SJSA1 (cell line): ENCODE results near the gene KMO. TPM values are rescaled to one million over a fixed set of nuclear protein-coding genes. Genes with fewer than 3 reads are reported as not detected.

Experiments used
- DNase-seq, 2 experiments: peaks; one replicate each; pipeline ENCODE4 v3.0.0-alpha.2; 2015 to 2020; ENCODE audit warnings: low spot score in 2 of 2, low read depth in 1 of 2
- H3K27ac ChIP-seq: fragments of 250-450 bp; sonication (Bioruptor Pico); 2 replicates; pipeline ENCODE4 v1.5.1; 2020; ENCODE audit warnings: mild to moderate bottlenecking, moderate library complexity
- H3K27me3 ChIP-seq: fragments of 250-450 bp; sonication (Bioruptor Pico); replicated peaks from 2 replicates; pipeline ENCODE4 v1.5.1; 2020; ENCODE audit warnings: mild to moderate bottlenecking, moderate library complexity
- H3K36me3 ChIP-seq: fragments of 250-450 bp; sonication (Bioruptor Pico); 2 replicates; pipeline ENCODE4 v1.5.1; 2020; ENCODE audit warnings: mild to moderate bottlenecking
- H3K4me1 ChIP-seq: fragments of 250-450 bp; sonication (Bioruptor Pico); replicated peaks from 2 replicates; pipeline ENCODE4 v1.6.1; 2021; ENCODE audit warnings: mild to moderate bottlenecking
- H3K4me3 ChIP-seq: fragments of 250-450 bp; sonication (Bioruptor Pico); 2 replicates; pipeline ENCODE4 v1.5.1; 2020; ENCODE audit warnings: mild to moderate bottlenecking
- H3K9me3 ChIP-seq: fragments of 250-450 bp; sonication (Bioruptor Pico); replicated peaks from 2 replicates; pipeline ENCODE4 v1.5.1; 2020; ENCODE audit warnings: mild to moderate bottlenecking
- total RNA-seq: library from RNA; depleted of rRNA; stranded (reverse); fragments of >200 nt; shearing (Covaris generic); gene quantifications from 2 replicates; pipeline ENCODE4 v1.2.3, GENCODE V29; 2014

KMO gene
- total RNA-seq, 1 experiment from 2014 or later: 0.08 TPM

DNA sequence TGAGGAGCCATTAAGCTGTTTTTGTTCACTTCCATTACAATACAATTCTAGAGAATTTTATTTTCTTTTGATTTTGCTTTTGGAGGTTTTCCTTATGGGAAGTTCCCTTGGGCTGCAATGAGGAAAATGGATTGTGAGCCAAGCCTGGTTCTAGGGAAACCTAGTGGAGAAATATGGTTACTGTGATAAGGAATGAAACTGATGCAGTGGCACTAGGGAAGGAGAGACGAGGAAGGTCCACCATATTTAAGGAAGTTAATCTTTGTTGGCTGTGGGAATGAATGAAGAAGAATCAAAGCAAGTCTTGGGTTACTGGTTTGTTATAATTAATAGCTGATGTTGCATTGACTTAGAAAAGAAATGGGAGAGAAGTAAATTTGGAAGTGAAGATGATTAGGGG is 79.6 kb downstream of the KMO start:
- Histone ChIP-seq H3K27me3 (no peaks in the 10 kb centered on the region), H3K4me1 (peaks cover 65% of the 10 kb centered on the region), H3K4me3 (no peak overlapping the region), H3K9me3 (no peaks in the 10 kb centered on the region), H3K36me3 (peaks cover 15% of the 10 kb centered on the region), H3K27ac (peak overlapping the region; percentile 71)
- no peak for DNase-seq

DNA sequence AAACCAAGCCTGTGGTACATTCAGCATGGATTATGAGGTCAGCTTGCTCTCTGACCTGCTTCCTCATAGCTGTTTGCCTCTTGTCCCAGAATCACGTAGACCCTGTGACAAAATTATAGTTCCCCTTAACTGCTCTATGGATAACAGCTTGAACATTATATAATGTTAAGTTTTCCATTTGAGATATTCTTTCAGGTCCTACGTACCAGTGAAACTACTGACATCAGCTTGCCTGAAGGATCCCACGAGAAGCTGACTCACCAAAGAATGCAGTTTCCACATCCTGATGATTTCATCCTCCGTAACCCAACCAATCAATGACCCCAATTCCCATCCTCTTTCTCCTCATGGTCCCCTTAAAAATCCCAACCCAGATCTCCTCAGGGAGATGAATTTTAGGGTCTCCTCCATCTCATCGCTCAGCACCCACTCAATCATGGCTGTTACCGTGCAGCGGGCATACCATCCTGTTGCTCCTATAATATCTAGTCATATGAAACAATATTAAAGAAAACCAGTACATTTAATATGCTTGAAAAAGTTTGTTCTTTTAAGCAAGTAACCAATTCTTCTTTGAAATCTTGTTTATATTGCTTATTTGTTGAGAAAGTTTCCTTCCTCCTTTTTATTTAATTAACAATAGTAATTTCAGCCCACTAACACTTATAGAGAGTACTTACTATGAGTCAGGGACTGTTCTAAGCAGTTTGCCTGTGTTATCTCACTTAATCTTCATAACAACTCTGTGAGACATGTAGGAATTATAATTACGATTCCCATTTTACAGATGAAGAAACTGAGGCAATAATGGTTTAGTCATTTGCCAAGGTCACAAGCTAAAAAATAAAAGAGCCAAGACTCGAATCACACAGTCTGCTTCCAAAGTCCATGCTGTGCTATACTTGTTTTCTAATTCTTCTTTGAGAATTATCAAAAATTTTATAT is 80.6 kb downstream of the KMO start:
- peak overlapping the region; percentile 71 for H3K27ac ChIP-seq
- peaks cover 15% of the 10 kb centered on the region for H3K36me3 ChIP-seq
- no peak overlapping the region for H3K4me3 ChIP-seq
- peak in 1 of 2 experiments; percentile 58 for DNase-seq
- H3K27me3 ChIP-seq: no peaks in the 10 kb centered on the region
- peaks cover 58% of the 10 kb centered on the region for H3K4me1 ChIP-seq
- no peaks in the 10 kb centered on the region for H3K9me3 ChIP-seq

DNA sequence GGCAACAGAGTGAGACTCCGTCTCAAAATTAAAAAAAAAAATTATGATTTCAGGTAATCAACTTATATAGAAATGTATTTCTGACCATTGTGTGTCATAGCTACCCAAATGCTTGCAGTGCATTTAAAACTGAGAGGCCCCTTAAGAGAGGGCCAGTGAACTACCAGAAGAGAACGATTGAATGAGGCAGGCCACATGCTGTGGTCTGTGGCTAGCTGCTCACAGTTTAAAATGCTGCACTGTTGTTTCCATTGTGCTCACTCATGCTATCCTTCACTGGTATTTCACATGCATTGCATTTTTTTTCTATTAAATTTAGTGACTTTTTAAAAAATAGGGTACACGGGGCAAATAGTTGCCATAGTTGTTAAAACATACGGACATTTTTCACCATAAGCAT is 82.0 kb downstream of the KMO start:
- no peak for DNase-seq
- Histone ChIP-seq H3K36me3 (peaks cover 20% of the 10 kb centered on the region), H3K4me1 (peaks cover 46% of the 10 kb centered on the region), H3K27me3 (no peaks in the 10 kb centered on the region), H3K4me3 (no peak overlapping the region), H3K9me3 (no peaks in the 10 kb centered on the region), H3K27ac (no peak overlapping the region)

DNA sequence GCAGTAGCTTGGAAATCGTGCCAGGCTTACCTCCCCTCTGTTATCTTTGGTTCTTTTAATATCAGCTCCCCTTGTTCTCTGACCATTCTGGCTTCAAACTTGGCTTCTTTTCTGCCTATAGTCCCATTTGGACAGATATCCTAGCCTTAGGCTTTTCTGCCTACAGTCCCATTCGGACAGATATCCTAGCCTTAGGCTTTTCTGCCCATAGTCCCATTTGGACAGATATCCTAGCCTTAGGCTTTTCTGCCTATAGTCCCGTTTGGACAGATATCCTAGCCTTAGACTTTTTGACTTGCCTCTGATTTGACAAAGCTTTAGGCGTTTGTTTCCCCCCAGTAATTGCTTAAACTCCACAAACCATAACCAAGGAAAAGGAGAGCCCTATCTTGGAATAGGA is 82.4 kb downstream of the KMO start:
- H3K27ac ChIP-seq: no peak overlapping the region
- peaks cover 43% of the 10 kb centered on the region for H3K4me1 ChIP-seq
- H3K4me3 ChIP-seq: no peak overlapping the region
- H3K27me3 ChIP-seq: no peaks in the 10 kb centered on the region
- peaks cover 20% of the 10 kb centered on the region for H3K36me3 ChIP-seq
- DNase-seq: no peak
- no peaks in the 10 kb centered on the region for H3K9me3 ChIP-seq

DNA sequence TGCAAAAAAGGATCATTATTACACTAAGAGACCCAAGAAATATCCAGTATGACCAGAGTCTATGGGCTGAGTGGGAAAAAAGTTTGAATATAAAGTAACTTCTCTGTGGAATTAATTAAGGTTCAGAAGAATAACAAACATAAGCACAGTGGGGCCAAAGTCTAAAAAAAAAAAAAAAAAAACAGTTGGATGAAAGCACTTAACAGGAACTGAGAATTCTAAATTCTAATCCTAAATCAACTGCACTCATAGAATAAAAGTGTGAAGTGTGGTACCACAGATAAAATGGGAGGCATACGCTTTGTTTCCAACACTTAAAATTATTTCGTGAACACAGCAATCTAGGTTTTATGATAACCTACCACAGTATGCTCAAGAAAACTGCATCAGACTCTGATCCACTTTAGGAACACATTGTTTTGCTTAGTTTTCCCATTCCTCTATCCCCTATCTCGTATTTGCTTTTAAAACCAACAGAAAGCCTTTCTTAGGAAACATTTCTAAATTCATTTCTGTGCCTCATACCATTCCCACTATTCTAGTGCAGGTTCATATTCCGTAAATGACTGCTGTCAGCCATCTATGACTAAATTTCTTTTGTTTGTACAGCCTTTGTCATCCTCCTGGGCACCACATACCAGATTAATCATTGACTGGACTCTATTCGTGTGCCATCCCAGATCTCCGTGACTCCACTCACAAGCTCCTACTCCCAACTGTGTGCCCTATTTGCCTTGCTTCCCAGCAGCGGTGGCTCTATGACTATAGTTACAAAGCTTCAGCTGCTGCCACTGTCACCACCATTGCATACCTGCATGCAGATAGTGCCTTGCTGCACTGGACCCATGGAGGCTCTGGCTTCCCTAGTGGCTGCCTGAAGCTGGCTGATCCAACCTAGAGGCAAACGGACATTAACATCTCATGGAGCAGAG is 83.1 kb downstream of the KMO start:
- no peak for DNase-seq

DNA sequence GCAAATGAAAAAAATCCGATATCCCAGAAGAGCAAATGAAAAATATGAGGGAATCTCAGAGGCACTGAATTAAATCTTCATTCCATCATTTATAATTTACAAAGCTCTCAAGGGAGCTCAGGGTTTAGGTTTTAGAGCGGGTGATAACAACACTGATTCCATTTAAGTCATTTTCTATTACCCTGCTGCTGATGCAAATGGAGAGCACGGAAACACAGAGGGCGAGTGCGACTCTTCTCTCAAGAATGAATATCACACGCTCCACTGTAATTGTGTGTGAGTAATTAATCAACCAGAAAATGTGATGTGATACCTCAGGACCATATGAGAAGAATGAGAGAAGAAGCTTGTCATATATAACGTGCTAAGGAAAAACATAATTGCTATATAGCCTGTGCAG is 85.2 kb downstream of the KMO start:
- peaks cover 19% of the 10 kb centered on the region for H3K4me1 ChIP-seq
- no peak overlapping the region for H3K27ac ChIP-seq
- H3K36me3 ChIP-seq: peaks cover 21% of the 10 kb centered on the region
- DNase-seq: no peak
- H3K4me3 ChIP-seq: no peak overlapping the region
- no peaks in the 10 kb centered on the region for H3K27me3 ChIP-seq
- H3K9me3 ChIP-seq: no peaks in the 10 kb centered on the region

More for the DNA sequence above, 83.1 kb downstream of the KMO start:
- Histone ChIP-seq H3K27me3 (no peaks in the 10 kb centered on the region), H3K36me3 (peaks cover 20% of the 10 kb centered on the region), H3K27ac (no peak overlapping the region), H3K9me3 (no peaks in the 10 kb centered on the region), H3K4me1 (peaks cover 35% of the 10 kb centered on the region), H3K4me3 (no peak overlapping the region)

DNA sequence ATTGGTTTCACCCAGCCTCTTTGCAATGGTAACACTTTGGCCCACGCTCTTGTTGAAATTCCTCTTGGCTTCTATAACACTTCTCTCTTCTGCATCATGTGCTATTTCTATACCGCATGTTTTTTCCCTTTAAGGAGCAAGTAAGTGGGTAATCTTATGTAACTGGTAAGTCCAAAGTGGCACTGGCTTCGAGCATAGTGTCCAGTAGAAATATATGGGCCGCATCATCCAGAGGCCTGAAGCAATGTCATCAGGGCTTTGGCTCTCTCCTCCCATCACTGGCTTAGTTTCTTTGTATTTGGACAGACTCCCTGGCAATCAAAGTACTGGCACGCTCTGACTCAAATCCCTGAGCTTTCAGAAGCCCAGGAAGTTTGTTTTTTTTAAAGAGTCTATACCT is 90.5 kb downstream of the KMO start:
- Histone ChIP-seq H3K9me3 (no peaks in the 10 kb centered on the region), H3K27ac (no peak overlapping the region), H3K27me3 (no peaks in the 10 kb centered on the region), H3K4me3 (no peak overlapping the region), H3K4me1 (no peaks in the 10 kb centered on the region), H3K36me3 (peaks cover 30% of the 10 kb centered on the region)
- no peak for DNase-seq

DNA sequence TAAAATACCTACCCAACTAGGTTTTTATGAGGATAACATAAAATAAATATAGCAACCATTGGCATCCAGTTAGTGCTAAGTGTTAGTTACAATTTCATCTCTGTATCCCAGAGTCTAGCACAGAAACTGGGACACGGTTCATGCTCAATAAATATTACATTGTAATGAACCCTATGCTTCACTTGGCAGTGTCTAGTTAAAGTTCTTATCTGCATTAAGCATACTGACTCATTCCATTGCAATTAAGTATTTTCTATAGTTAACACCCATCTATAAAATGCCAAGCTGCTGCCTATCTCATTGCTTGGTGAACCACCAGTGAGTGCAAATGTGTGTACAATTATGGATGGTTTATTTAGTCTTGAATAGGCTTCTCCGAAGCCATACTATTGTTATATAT is 92.8 kb downstream of the KMO start:
- Histone ChIP-seq H3K27ac (no peak overlapping the region), H3K4me1 (no peaks in the 10 kb centered on the region), H3K36me3 (peaks cover 28% of the 10 kb centered on the region), H3K4me3 (no peak overlapping the region), H3K27me3 (no peaks in the 10 kb centered on the region), H3K9me3 (no peaks in the 10 kb centered on the region)
- DNase-seq: no peak

DNA sequence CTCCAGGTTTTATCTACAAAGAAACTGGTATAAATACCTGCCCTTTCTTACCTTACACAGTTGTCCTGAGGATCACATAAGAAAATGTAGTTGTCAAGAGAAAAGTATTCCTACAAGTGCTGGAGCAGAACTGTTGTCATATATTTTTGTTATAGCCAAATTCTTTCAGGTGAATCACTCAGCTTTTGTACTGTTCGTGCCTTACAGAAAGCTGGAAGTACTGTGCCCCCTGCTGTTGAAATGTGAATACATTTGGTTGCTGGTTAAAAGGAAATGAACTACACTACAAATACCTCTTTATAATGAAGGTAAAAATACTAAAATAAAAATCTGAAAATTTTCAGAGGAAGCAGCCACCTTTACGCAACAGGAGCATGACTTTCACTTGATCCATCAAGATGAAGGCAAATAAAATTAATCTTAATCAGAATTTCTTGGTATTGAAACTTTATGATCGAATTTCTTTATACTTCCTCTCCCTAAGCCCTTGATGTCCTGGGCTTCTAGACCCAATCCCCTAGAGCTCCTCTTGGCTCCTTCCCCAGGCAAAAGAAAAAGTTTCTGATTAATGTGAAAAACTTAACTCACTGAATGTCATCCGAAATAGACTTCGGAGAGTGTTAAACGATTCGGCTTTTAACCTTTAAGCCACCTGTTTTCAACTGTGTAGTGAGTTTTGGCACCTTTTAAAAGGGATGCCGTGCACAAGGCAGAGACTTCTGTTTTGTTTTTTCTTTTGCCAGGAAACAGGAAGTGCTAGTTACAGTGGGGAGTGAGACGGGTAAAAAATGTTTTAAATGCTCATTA is 95.5 kb downstream of the KMO start:
- H3K27ac ChIP-seq: no peak overlapping the region
- no peaks in the 10 kb centered on the region for H3K4me1 ChIP-seq
- DNase-seq: peak in 1 of 2 experiments; percentile 54
- H3K36me3 ChIP-seq: peaks cover 29% of the 10 kb centered on the region
- no peaks in the 10 kb centered on the region for H3K27me3 ChIP-seq
- H3K9me3 ChIP-seq: no peaks in the 10 kb centered on the region
- no peak overlapping the region for H3K4me3 ChIP-seq

DNA sequence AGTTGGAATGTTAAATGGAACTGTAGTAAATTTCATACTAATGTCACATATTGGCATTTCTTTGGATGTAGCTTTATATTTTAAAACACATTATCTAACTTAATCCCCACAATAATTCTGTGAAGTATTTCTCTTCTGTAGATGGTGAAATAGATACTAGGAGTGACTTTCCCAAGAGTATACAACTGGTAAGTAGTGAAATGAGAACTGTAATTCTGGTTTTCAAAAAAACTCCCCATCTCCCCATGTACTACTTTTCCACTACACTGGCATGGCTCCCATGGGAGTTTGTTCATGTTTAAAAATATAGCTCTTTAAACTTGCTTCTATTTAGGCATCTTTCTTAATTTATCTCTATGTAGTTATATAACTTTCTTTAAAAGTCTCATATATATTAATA is 97.8 kb downstream of the KMO start:
- no peaks in the 10 kb centered on the region for H3K4me1 ChIP-seq
- no peak overlapping the region for H3K4me3 ChIP-seq
- H3K27me3 ChIP-seq: no peaks in the 10 kb centered on the region
- H3K36me3 ChIP-seq: peaks cover 52% of the 10 kb centered on the region
- no peak for DNase-seq
- no peak overlapping the region for H3K27ac ChIP-seq
- H3K9me3 ChIP-seq: no peaks in the 10 kb centered on the region

DNA sequence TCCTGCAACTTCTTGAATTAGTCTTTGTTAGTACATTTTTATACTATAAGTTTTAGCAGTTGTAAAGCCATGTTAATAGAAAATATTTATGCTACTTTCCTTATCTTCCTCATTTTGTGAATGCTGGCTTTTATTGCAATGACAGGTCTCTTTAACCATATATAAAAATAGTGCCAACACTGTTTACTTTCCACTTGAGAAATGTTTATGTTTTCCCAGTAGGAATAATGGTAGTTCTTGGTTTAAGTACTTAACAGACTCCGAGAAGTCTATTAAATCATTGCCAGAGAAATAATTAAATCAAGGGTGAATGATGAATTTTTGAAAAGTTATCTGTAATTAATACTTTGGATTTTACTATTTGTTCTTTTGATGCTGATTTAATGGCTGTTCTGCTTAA is 98.3 kb downstream of the KMO start:
- H3K36me3 ChIP-seq: peaks cover 57% of the 10 kb centered on the region
- no peak overlapping the region for H3K27ac ChIP-seq
- H3K4me3 ChIP-seq: no peak overlapping the region
- H3K4me1 ChIP-seq: no peaks in the 10 kb centered on the region
- no peak for DNase-seq
- no peaks in the 10 kb centered on the region for H3K27me3 ChIP-seq
- H3K9me3 ChIP-seq: no peaks in the 10 kb centered on the region

DNA sequence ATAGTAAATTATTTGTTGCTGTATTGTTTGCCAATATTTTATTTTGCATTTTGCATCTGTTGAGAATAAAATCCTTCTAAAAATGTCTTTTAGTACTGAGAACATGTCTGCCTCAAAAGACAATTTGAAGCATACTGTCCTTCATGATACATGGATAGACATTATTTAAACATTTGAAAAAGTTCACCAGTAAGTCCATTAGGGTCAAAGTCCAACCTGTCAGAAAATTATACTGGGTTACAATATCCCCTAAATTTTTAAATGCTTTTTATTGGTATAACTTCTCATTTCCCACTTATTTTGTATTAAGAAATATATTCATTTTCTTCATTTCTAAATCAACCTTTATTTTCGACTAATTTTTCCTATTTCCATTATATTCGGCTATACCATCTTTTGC is 98.7 kb downstream of the KMO start:
- Histone ChIP-seq H3K9me3 (no peaks in the 10 kb centered on the region), H3K4me1 (no peaks in the 10 kb centered on the region; the same call in 1 of the 2 replicates)

DNA sequence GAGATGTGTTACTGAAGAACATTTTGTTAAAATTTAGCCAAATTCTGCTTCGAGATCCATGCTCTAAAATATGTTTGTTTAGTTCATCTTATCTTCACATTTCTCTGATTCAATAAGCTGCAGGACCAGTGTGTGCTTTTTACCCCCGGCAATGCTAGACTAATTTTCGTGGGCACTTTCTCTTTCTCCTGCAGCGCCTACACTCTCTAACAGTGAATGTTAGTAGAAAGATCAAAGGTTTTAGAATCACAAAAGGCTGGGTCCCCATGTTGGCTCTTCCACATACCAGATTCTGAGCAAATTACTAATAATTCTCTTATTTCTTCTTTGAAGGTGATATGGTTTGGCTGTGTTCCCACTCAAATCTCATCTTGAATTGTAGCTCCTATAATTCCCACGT is 99.5 kb downstream of the KMO start:
- Histone ChIP-seq H3K27me3 (no peaks in the 10 kb centered on the region), H3K36me3 (peaks cover 60% of the 10 kb centered on the region), H3K9me3 (no peaks in the 10 kb centered on the region), H3K27ac (no peak overlapping the region), H3K4me3 (no peak overlapping the region), H3K4me1 (peaks cover 7% of the 10 kb centered on the region; the same call in 1 of the 2 replicates)
- no peak for DNase-seq

More for the DNA sequence above, 98.7 kb downstream of the KMO start:
- Histone ChIP-seq H3K27ac (no peak overlapping the region), H3K27me3 (no peaks in the 10 kb centered on the region), H3K4me3 (no peak overlapping the region), H3K36me3 (peaks cover 57% of the 10 kb centered on the region)
- DNase-seq: no peak
